ENCODE results near the gene SHISAL2A.

The SHISAL2A gene

GRCh38 chr1:52706136-52706670 is 73.2 kb downstream of the SHISAL2A start:
- Mint-ChIP-seq H3K4me1 (peaks cover 26% of the 10 kb centered on the region), H3K36me3 (no peaks in the 10 kb centered on the region), H3K4me3 (no peak overlapping the region), H3K27ac (no peak overlapping the region), H3K9me3 (no peaks in the 10 kb centered on the region), H3K27me3 (no peaks in the 10 kb centered on the region)
- ATAC-seq: no peak
